Right lobe of liver (tissue), 6 donors: ENCODE results near the gene EPS8L2. TPM values are rescaled to one million over a fixed set of nuclear protein-coding genes. Genes with fewer than 3 reads are reported as not detected.
A peak's percentile ranks its signal among the peaks of the same experiment; 100 is the strongest.
"Not testable (repeated sequence)": the region's sequence is repeated elsewhere in the genome, so short reads cannot be mapped to it uniquely, and the experiment has no call there.

Experiments
- ATAC-seq, 4 donors: fragments of 200-7000 bp; cut with Tn5 transposase; one replicate each; pipeline ENCODE4 v1.9.1; 2020; ENCODE audit warnings: mild to moderate bottlenecking in 4 of 4, moderate library complexity in 4 of 4
- DNase-seq, 3 donors: peaks; one replicate each; pipeline ENCODE4 v3.0.0-alpha.2; 2020
- H3K27ac ChIP-seq, 3 donors: fragments of 200-600 bp; one replicate each; pipeline ENCODE4 v1.8.0; 2022
- H3K27me3 ChIP-seq, 2 donors: fragments of 200-600 bp; one replicate each; pipeline ENCODE4 v1.8.0; 2022
- H3K36me3 ChIP-seq, 4 donors: fragments of 200-600 bp; sonication (generic) in 1 of 4; one replicate each; pipeline versions ENCODE4 v1.5.1 to v1.8.0; 2017 to 2022; ENCODE audit warnings: control low read depth in 1 of 4
- H3K4me1 ChIP-seq, 4 donors: fragments of 200-600 bp; sonication (generic) in 1 of 4; one replicate each; pipeline versions ENCODE4 v1.5.1 to v1.8.0; 2017 to 2022; ENCODE audit warnings: control low read depth in 1 of 4
- H3K4me3 ChIP-seq, 3 donors: fragments of 200-600 bp; one replicate each; pipeline ENCODE4 v1.8.0; 2022
- H3K9me3 ChIP-seq, 4 donors: fragments of 200-600 bp; sonication (generic) in 1 of 4; one replicate each; pipeline versions ENCODE4 v1.5.1 to v1.8.0; 2017 to 2022; ENCODE audit warnings: control low read depth in 1 of 4
- POLR2A ChIP-seq: fragments of 450-650 bp; IDR thresholded peaks from one replicate; pipeline ENCODE4 v1.6.1; 2017; ENCODE audit warnings: antibody characterized with exemption, mild to moderate bottlenecking
- WGBS: methylation state at CpG from one replicate; pipeline ENCODE4 v1.1.6; 2018; ENCODE audit warnings: low coverage, low lambda C conversion rate; ENCODE audit not compliant: insufficient coverage; ENCODE audit errors: missing lambda C conversion rate; 5-methylcytosine and 5-hydroxymethylcytosine counted together
- intact Hi-C, 2 donors: fragments of 100-400 bp; cut with DNase I; formaldehyde crosslinking; loops; one replicate each; pipeline versions ENCODE4 v1.11.2 to v1.14.1; 2022
- total RNA-seq, 6 experiments: library from RNA; depleted of rRNA in 2 of 6; stranded (reverse); fragments of >200 nt in 2 of 6; fragmentation: NEBNext Ultra II Directional in 3 of 6; extraction: Animal tissue kit (Norgen Biotek cat#: 25700) in 3 of 6; gene quantifications; one replicate each; pipeline versions ENCODE4 v1.1.0 to v1.2.4, GENCODE V29; 2016 to 2023
- TF ChIP-seq, protein P1 (sequence below), 4 donors: fragments of 200-600 bp in 3 of 4; fragments of 450-650 bp in 1 of 4; IDR thresholded peaks; one replicate each; pipeline versions ENCODE4 v1.5.1 to v1.8.0; 2016 to 2022; ENCODE audit warnings: antibody characterized with exemption in 4 of 4, mild to moderate bottlenecking in 2 of 4
- donor health status: DM: no; HTN: yes; CAD: no.
- donor health status: DM: no; HTN: no; CAD: no.
- donor health status: DM: no; HTN: no; CAD: no.
- donor health status: DM: no; HTN: yes; CAD: no.
- donor health status: DM: no; HTN: yes; CAD: no.

The EPS8L2 gene
- total RNA-seq, 6 experiments from 2014 or later: 95.8 to 184 (median 120) TPM

DNA sequence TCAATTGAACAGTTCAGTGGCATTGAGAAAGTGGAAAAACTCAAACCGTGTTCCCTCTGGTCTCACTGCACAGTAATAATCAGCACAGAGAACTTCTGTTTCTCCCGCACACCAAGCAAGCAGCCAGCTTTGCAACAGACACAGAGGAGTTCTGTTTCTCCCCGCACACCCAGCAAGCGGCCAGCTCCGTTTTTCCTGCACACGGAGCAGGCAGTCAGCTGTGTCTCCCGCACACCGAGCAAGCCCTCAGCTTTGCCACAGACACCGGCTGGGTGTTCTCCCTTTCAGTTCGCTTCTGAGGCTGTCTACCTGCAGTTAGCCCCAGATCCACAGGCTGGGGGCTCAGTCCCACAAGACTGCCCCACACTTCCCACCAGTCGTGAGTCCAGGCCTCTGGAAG lies 31.3 kb downstream of the EPS8L2 start:
- no peak overlapping the region for H3K27ac ChIP-seq
- no peaks in the 10 kb centered on the region for H3K27me3 ChIP-seq
- TF ChIP-seq POLR2A: no peak
- TF ChIP-seq, protein P1, sequence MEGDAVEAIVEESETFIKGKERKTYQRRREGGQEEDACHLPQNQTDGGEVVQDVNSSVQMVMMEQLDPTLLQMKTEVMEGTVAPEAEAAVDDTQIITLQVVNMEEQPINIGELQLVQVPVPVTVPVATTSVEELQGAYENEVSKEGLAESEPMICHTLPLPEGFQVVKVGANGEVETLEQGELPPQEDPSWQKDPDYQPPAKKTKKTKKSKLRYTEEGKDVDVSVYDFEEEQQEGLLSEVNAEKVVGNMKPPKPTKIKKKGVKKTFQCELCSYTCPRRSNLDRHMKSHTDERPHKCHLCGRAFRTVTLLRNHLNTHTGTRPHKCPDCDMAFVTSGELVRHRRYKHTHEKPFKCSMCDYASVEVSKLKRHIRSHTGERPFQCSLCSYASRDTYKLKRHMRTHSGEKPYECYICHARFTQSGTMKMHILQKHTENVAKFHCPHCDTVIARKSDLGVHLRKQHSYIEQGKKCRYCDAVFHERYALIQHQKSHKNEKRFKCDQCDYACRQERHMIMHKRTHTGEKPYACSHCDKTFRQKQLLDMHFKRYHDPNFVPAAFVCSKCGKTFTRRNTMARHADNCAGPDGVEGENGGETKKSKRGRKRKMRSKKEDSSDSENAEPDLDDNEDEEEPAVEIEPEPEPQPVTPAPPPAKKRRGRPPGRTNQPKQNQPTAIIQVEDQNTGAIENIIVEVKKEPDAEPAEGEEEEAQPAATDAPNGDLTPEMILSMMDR (IDR thresholded peaks at IDR 0.05): no peak
- H3K9me3 ChIP-seq: no peaks in the 10 kb centered on the region
- 57% methylated on average over 7 of the region's 11 CpGs for WGBS
- no peaks in the 10 kb centered on the region for H3K4me1 ChIP-seq
- ATAC-seq: no peak
- DNase-seq: no peak
- intact Hi-C loops: no loop called here
- H3K4me3 ChIP-seq: no peak overlapping the region
- H3K36me3 ChIP-seq: no peaks in the 10 kb centered on the region

DNA sequence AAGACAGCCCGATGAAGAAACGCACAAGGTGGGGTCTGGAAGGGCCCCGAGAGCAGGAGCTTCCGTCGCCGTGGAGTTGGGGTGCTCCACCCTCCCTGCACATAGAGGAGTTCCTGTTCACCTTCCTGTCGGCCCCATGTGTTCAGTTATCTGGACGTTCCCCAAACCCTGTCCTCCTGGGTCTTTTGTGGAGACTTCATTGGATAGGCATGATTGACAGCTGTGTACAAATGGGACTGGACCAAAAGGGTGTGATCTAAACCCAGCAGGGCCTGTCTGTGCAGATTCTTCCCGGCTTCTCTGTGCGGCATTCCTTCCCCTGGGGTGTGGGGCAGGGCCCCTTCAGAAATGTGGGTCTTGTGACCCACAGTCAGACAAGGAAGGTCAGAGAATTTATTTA lies 31.9 kb downstream of the EPS8L2 start:
- 60% methylated on average over 2 of the region's 10 CpGs for WGBS
- H3K9me3 ChIP-seq, H3K4me3 ChIP-seq, H3K36me3 ChIP-seq, intact Hi-C loops, H3K4me1 ChIP-seq, H3K27me3 ChIP-seq, DNase-seq, H3K27ac ChIP-seq: not testable (repeated sequence)
- peak in 1 of 4 donors; percentile 29 for ATAC-seq

DNA sequence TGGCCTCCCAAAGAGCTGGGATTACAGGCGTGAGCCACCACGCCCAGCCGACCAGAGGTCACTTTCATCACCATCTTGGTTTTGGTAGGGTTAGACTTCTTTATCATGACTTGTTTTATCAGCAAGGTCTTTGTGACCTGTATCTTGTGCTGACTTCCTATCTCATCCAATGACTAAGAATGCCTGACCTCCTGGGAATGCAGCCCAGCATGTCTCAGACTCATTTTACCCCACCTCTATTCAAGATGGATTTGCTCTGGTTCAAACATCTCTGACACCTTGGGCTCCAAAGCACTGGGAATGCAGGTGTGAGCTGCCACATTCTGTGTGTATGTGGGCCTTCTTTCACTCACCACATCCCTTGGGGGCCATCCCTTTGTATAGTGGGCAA lies 36.1 kb downstream of the EPS8L2 start:
- Histone ChIP-seq H3K27me3 (no peaks in the 10 kb centered on the region), H3K9me3 (no peaks in the 10 kb centered on the region), H3K36me3 (no peaks in the 10 kb centered on the region), H3K4me1 (no peaks in the 10 kb centered on the region), H3K27ac (no peak overlapping the region), H3K4me3 (no peak overlapping the region)
- WGBS: no CpG with 5 or more reads among the region's 3 CpGs
- intact Hi-C loops: no loop called here
- DNase-seq: no peak
- TF ChIP-seq, protein P1 (IDR thresholded peaks at IDR 0.05): no peak
- no peak for TF ChIP-seq POLR2A
- no peak for ATAC-seq

DNA sequence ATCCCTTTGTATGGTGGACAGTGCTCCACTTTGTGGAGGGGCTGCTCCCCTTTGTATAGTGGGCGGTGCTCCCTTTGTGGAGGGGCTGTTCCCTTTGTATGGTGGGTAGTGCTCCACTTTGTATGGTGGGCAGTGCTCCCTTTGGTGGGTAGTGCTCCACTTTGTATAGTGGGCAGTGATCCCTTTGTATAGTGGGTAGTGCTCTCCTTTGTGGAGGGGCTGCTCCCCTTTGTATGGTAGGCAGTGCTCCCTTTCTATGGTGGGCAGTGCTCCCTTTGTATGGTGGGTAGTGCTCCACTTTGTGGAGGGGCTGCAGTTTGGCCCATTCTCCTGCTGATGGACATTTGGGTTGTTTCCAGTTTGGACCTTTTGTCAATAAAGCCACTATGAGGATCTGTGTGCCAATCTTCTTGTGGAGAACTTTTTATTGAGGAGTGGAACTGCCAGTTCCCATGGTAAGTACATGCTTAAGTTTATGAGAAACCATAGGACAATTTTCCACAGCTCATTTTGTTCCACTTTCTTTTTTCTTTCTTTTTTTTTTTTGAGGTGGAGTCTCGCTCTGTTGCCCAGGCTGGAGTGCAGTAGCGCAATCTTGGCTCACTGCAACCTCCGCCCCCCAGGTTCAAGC lies 36.7 kb downstream of the EPS8L2 start:
- 80% methylated on average over 2 of the region's 4 CpGs for WGBS
- ATAC-seq (no peak), DNase-seq (no peak)
- TF ChIP-seq POLR2A: no peak
- TF ChIP-seq, protein P1 (IDR thresholded peaks at IDR 0.05): no peak
- intact Hi-C loops: no loop called here
- no peak overlapping the region for H3K27ac ChIP-seq
- no peaks in the 10 kb centered on the region for H3K27me3 ChIP-seq
- H3K4me3 ChIP-seq: no peak overlapping the region
- H3K36me3 ChIP-seq: no peaks in the 10 kb centered on the region
- H3K4me1 ChIP-seq: no peaks in the 10 kb centered on the region
- H3K9me3 ChIP-seq: no peaks in the 10 kb centered on the region

DNA sequence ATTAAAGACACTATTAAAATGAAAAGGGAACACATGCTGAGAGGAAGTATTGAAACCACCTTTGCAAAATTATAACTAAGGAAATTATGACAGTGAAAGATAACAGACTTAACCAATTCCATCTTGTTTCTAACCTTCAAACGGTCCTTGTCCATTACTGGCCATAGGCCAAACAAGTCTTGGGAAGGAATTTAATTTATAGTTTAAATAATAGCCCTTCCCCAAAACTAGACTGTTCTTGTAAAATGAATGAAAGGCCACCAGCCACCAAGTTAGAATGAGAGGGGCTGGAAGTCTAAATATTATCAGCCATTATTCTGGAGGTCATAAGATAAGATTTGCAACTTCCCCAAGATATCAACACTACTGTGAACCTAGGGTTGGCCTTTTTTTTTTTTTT lies 39.4 kb downstream of the EPS8L2 start:
- Histone ChIP-seq H3K27ac (no peak overlapping the region), H3K4me1 (peaks cover 0 to 23% (median 5%) of the 10 kb centered on the region in 4 donors), H3K9me3 (no peaks in the 10 kb centered on the region), H3K27me3 (no peaks in the 10 kb centered on the region), H3K36me3 (no peaks in the 10 kb centered on the region), H3K4me3 (no peak overlapping the region)
- TF ChIP-seq POLR2A: no peak
- TF ChIP-seq, protein P1 (IDR thresholded peaks at IDR 0.05): no peak
- ATAC-seq (no peak), DNase-seq (no peak)
- intact Hi-C loops: no loop called here
- WGBS: 25% methylated on average over 1 of the region's 1 CpG
